HG03025 (cell line): ENCODE results near the gene CRADD.

ENCODE experiments used
- ATAC-seq: cut with Tn5 transposase; IDR thresholded peaks from one replicate; pipeline ENCODE4 v1.9.1; 2021; ENCODE audit warnings: mild to moderate bottlenecking, moderate library complexity; ENCODE audit not compliant: unreplicated experiment, low FRiP score

Gene CRADD

DNA sequence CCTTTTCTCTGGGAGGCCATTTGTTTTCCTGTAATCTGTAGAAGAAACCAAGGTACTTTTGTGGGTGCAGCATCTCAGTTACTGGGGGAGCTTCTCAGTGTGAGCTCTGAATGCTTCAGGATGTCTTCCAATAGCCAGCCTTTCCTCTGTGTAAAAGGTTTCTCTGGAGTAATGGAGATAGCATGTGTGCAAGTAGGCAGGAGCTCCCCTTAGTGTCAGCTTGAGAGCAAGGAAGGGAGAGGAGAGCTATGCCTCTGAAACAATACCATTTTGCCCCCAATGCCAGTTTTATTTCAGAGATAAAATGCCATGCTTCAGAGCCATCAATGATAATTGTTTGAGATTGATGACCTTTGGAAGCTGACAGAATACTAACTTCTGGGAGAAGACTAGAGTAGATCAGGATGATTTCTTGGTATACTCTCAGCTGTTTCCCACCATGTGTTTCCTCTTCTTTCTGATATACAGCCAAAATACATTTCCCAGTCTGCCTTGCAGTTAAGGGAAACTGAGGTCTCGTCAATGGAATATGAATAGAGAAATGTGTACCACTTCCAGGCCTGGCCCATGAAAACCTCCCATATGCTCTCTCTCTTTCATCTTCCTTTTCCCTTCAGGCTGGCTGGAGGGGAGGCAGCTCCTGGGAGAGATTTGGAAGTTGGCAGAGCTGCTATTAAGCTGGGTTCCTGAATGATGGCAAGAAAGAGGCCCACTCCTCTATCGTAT lies 125.7 kb downstream of the CRADD start:
- ATAC-seq, result no peak

DNA sequence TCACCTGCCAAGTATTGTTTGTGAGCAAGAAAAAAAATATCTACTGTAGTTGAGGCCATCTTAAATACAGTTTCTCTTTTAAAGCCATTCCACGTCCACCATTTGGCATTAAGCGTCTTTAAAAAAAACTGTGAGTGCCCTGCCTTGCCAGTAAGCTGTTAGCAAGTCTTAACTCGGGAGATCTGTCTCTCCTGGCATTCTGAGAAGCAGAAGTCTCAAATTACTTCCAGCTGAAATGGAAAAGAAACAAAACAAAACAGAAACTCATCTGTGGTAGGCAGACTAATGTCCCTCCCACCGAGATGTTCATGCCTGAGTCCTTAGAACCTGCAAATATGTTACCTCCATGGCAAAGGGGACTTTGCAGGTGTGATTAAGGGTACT lies 126.2 kb downstream of the CRADD start:
- no peak for ATAC-seq

DNA sequence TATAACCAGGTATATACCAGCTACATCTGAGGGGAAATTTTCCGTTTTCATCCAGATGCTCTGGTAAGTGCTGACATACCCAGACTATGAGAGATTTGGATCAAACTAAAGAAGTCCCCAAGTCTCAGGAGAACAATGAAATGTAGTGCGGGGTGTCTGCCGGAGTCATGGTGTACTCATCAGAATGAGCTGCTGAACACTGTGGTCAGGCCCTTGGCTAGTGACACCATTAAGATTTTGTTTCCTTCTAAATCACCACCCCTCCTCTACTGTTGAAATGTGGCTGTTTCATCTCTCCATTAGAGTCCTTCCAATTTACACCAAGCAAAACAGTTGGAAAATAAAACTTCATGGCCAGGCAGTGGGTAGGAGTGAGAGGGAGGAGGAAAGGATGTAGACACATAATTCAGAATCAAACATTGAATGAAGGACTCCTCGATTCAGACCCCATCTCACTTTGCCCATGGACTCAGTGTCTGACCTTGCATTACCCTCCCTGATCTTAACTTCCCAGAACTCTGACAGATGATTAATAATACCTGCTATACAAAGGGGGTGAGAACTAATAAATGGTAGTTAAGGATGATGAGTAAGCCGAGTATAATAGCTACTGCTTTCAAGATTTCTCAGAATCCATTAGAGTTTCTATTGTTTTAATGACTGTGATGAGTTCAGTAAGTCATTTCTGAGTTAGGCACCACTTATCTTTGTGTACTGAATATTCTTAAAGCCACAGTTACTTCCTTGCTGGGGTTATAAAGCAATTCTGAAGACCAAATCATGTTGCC lies 127.4 kb downstream of the CRADD start:
- no peak for ATAC-seq

DNA sequence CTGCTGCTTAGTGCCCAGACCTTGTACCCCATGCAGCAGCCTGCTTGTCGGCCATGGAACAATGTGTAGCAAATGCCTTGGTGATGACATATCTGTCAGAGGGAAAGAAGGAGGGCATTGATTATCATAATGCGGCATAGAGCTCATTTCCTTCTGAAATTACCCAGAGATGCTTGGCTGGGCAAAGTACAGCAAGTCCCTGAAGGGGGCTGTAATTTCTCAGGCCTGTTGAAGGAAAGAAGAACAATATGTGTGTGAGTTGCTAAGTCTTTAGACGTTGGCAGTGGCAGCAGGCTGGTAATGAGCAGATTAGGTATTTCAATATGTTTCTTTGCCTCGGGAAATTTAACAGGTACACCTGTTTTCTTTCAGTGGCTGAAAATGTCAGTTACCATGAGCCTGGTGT lies 128.6 kb downstream of the CRADD start:
- no peak for ATAC-seq

DNA sequence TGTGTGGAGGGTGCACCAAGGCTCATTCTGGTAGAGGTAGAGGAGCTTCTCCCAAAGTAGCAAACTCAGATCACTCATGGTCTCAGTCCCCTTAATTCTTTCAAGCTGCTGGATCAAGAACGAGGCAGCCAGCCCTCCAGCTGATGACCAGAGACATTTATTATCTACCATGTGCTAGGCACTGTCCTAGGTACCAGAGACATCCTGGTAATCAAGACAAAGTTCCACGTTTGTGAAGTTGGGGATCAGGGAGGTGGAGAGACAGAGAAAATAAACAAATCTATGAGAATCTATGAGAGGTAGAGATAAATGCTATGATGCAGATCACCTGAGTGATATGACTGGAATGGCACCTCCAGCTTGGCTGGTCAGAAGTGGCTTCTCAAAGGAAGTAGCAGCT lies 130.2 kb downstream of the CRADD start:
- ATAC-seq, result no peak

DNA sequence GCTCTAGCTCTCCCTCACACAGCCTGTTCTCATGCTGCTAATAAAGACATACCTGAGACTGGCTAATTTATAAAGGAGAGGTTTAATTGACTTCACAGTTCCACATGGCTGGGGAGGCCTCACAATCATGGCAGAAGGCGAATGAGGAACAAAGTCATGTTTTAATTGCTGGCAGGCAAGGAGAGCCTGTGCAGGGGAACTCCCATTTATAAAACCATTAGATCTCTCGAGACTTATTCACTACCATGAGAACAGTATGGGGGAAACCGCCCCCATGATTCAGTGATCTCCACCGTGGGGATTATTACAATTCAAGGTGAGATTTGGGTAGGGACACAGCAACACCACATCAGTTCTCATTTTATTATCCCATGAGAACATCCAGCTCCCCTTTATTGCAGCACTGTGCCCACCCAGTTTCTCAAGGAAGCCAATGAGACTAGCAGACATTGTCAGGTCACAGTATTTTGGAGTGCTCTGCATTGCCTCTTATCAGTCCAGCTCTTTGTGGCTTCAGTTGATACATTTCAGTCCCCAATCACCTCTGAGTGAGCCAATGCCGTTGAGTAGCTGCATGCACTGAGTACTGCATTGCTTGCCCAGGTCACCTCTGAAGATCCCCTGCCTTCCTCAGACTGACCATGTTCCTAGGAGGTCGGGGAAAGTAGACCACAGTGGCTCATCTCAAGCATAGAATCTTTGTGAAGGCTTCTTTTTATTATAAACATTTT lies 131.2 kb downstream of the CRADD start:
- no peak for ATAC-seq

DNA sequence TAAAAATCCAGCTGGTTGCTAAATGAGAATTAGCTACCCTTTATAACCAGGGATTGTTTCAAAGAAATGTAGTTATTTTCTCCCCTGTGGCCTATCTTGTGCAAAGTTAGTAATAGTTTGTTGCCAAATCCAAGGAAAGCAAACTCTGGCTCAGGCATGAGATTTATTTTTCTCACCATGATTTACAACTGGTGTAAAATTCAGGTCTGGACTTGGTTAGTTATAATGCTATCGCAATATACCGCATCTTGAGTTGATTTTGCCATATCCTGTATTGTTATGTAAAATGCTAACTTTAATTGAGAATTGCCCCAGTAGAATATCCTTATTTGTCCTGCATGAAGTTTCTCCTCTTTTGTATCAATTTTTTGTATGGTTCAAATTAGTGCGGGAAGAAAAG lies 135.5 kb downstream of the CRADD start:
- no peak for ATAC-seq

DNA sequence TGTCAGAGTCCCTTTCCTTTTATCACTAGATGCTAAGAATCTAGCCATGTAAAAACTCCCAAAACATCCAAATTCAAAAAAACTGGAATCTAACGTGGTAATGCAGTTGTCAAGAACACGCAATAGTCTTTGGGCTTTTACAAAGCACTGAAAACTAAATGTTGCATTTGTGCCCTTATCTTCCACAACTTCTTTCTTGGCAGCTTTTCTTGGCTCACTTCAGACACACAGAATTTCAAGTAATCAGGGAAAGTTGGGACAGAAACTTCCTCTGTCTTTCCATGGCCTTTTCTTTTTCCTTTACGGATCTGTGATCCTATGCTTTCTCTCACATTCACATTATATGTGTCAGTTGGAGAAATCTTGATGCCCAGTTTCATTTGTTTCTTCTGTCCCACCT lies 136.0 kb downstream of the CRADD start:
- ATAC-seq, result no peak

DNA sequence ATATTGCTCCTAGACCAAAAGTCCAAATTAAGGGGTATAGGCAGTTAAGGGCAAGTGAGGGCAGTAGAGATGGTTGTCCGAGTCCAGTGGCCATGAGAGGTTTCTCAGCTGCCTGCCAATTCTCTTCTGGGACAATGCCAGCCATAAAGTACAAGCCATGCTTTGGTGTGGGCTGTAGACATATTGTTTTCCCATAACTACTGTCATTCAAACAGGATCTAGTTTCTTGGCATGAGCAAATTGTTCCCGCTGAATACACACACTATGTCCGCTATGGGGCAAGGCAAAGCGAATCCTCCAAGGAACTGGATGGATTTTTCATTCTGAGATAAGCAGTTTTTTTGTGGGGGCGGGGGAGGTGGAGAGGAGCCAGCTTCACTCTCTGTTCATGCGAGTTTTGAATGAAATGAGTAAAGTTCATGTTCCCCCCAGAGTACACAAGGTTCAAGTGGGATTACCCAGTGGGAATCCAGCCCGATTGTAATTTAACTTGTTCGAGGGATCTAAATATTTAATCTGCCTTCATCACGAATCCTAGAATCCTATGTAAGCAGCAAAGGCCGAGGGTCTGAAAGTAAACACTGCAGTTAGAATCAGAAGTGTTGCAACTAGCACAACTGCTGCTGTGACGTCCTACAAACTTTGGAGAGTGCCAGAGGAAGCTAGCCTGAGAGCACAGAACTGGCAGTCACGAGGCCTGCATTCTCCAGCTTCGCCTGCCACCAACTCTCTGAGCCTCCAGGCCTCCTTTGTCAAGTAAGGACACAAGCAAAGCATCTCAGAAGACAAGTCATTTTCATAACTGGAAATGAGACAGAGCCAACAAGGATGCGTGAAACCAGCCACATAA lies 137.0 kb downstream of the CRADD start:
- no peak for ATAC-seq

DNA sequence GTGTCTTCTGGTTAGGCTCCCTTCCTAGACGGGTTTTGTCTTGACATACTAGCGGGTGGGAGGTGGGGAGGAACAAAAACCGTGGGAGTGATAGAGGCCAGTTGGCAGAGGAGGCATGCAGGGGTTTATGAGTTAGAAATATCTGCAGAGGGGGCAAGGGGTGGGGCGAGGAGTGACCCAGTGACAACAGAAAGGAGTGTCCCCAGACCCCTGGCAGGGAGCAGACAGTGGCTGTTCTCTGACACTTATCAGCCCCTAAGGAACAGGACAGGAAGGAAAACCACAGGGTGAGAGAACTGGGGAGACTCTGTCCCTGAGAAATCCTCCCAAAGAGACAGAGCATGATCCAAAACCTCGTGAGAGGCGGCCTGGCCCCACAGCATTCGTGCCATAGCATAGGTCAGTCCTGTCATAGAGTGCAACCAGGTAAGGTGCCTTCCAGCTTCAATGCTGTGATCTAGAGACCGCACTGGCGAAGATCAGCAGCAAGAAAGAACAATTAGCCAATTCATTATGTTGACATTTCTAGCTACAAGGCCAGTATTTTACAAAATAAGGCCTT lies 141.4 kb downstream of the CRADD start:
- ATAC-seq, result no peak

DNA sequence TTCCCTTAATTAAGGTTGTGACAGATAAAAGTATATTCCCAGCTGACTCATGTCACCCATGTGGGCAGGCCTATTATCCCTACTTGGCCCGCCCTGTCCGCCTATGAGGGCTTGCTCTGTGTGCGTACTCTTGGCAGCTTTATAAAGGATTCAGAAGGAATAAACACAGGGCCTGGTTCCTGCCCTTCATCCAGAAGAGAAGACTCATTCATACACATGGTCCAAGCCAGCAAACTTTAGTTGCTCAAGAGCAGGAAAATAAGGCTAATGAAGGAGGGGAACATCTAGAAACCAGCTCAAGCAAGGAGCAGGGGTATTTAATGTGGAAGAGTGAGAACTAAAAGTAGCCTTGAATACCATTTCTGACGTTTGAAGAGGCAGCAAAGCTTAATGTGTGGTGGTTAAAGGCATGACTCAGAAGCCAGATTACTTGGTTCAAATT lies 141.9 kb downstream of the CRADD start:
- ATAC-seq, result no peak

DNA sequence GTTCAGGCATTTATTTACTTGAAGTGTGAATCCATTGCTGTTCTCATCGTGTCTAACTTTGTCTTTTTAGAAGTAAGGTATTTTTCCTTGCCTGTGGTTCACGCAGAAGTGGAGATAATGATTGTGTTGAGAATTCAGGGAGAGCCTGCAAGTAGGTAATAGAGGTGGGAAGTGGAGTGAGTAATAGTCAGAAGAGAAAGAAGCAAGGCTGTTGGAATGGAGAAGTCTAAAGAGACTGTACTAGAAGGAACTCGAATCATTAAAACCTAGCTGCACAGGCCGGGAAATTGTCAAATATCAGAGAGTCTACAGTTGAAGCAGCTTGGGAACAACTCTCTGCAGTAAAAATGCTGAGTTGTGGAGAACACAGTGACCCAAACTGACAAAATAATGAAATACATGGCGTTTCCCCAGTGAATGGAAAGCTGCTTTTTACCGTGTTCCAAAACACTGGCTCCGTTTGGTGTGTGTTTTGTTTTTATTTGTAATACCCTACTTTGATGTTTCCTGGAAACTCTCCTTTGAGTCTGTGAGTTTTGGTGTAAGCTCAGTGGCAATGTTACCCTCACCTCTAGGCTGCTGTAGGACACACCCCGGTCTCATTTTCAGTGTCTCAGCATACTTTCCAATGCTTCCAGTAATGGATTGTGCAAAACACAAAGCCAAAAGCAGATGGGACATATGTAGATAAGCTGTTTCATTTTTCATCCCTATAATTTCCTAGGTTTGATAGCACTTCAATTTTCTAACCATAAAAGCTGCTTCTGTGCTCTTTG lies 146.6 kb downstream of the CRADD start:
- ATAC-seq, result no peak

DNA sequence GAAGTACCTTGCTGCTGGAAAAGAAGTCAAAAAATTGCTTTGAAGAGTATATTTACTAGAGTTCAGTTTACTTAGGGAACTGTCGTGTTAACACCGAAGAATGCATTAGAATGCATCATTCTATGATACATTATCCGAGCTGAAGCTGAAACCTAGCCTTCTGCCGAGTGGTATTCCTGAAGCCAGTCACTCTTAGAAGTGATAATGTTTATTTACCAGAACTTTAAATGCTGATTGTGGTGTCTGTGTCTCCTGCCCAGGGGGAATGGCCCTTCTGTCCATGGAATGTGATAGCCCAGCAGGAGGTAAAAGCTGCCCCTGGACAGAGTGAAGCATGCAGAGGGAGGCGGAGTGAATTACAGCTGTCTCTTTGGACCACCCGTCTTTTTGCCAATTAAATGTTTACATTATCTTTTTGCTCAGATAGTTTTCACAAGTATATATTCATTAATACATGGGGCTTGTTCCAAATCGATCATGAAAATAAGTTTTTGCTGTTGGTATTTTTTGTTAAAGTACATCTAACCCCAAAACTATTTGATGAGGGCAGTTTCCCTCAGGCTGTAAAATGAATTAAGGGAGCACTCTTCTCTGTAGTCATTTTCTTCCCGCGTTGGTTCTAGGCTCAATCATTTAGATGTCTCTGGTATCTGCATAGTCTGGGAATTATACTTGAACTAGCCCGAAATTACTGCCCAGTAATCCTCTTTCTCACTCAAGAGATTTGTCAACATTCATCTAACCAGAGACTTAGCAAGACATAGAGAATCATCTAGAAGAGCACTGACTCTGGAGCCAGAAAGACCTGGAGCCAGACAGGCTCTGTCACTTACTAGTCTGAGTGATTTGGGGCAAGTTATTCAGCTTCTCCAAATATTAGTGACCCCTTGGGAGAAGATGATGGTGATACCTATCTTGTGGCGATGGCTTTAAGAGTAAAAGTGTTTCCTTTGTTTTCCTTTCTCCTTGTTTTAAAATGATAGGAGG lies 147.6 kb downstream of the CRADD start:
- no peak for ATAC-seq

DNA sequence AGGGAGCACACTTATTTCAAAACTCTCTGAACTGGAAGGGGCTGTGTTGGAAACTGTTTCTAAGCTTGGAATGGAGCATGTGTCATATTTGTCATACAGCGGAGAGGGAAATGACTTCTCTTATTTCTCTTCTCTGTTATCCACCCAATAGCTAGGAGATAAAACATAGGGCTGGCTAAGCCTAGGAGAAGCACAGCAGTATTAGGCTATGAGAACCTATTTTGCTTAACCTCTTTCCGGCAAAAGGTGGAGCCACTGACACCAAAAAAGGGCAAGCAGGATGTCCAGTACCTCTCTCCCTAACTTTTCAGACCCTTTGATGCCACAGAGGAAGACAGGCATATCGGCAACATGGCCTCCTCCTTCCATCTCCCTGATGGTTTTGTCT lies 148.3 kb downstream of the CRADD start:
- no peak for ATAC-seq

DNA sequence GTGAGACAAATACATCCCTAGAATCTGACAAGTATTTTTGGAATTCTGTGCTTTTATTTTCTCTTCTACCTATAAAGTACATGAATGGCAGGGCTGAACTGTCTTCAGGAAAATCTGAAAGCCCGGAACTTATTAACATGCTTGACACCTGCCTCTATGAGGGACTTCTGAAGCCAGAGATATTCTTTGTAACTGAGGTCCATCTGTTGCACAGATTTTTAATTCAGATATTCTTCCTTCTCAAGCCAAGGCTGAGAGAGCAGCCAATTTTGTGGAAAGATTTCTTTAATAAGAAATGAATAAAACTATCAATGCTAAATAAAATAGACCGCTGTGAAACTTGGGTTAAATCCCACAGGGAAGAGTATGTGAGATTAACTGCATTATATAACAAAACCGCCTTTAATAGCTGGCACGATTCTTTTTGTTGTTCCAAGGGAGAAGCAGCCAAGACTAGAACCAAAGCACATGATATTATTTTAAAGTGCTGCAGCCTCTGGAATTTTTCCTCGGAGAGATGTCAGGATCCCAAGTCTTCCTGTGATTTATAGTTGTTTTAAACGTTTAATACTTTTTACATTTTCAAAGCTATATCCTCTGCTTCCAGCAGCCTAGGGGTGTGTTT lies 148.9 kb downstream of the CRADD start:
- ATAC-seq, result no peak

DNA sequence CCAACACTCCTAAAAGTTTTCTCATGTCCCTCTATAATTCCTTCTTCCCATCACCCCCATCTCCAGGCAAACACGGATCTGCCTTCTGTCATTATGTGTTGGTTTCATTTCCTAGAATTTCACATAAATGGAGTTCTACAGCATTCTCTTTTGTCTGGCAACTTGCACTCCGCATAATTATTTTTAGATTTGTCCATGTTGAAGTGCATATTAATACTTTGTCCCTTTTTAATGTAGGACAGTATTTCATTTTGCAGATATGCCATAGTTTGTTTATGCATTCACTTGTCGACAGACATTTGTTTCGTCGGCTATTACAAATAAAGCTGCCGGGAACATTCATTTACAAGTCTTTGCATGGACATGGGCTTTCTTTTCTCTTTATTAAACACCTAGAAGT lies 150.0 kb downstream of the CRADD start:
- ATAC-seq, result no peak

DNA sequence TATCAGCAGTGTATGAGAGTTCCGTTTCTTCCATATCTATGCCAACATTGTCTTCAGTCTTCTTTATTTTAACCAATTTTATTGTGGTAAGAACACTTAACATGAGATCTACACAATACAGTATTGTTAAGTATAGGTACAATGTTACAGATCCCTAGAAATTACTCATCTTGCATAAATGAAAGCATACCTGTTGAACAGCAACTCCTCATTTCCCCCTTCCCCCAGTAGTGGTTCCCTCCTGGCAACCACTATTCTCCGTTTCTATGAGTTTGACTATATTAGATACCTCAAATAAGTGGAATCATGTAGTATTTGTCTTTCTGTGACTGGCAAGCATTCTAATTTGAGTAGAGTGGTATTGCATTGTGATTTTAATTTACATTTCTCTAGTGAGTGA lies 150.5 kb downstream of the CRADD start:
- ATAC-seq, result no peak

DNA sequence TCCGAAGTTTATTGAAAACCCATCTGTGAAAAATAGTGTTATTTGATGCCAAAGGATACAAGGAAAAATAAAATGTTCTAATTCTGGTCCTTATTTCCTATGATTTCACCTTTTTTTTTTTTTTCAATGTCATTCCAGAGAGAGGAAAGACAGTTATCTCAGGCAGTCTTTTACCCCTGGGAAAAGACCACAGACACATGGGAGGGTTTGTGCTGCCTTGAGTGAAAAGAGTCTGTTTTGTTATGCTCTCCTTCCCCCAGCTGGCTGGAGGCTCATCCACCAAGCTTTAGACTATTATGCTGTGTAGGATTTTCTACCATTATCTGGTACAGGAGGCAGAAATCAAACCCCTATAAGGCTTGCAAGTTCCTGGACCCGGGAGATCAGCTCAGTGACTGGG lies 151.8 kb downstream of the CRADD start:
- no peak for ATAC-seq
